ENCODE measurements around the gene RPL7L1. TPM values are rescaled to one million over a fixed set of nuclear protein-coding genes. Genes with fewer than 3 reads are reported as not detected.
"Not testable (repeated sequence)": the region's sequence is repeated elsewhere in the genome, so short reads cannot be mapped to it uniquely, and the experiment has no call there.

The RPL7L1 gene
- total and polyA plus RNA-seq, 2 of the 13 experiments (the other 11 are each of a cell fraction or from before 2014, with no cell fraction given), result 51.6 to 179 TPM

DNA sequence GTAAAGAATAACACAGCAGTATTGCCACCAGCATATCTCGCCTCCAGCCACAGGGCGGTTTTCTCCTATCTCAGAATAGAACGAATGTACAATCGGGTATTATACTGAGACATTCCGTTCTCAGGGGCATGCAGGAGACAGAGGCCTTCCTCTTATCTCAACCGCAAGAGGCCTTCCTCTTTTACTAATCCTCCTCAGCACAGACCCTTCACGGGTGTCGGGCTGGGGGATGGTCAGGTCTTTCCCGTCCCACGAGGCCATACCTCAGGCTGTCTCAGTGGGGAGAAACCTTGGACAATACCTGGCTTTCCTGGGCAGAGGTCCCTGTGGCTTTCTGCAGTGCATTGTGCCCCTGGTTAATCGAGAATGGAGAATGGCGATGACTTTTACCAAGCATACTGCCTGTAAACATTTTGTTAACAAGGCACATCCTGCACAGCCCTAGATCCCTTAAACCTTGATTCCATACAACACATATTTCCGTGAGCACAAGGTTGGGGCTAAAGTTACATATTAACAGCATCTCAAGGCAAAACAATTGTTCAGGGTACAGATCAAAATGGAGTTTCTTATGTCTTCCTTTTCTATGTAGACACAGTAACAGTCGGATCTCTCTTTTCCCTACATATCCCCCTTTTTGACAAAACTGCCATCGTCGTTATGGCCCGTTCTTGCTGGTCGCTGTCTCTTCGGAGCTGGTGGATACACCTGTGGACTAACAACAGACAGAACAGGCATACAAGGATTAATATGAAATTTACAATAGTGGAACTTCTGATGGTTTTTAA lies 14.8 kb downstream of the RPL7L1 start:
- H3K79me2 ChIP-seq (ENCODE audit: insufficient read depth, low read length); in situ Hi-C loops (cut with HindIII; ENCODE audit: extremely low pct_ligation_motif_present, low pct_unique_long_range_greater_than_20kb); BruUV-seq (replicated peaks); H4K20me1 ChIP-seq (ENCODE audit: insufficient read depth, low read length); DNase-seq (ENCODE audit: low spot score); ATAC-seq; H3K27me3 ChIP-seq (ENCODE audit: control insufficient read depth in 1 of 2, insufficient read depth in 2 of 2, low read length in 2 of 2); H3K36me3 ChIP-seq (replicated peaks in 1 of 2; ENCODE audit: control insufficient read depth in 1 of 2, insufficient read depth in 2 of 2, low read length in 2 of 2); CTCF ChIA-PET (ENCODE audit: low intra/inter-chr PET ratio, low total read pairs); H3K9me3 ChIP-seq (ENCODE audit: low read length); TF ChIP-seq SOX6 (IDR thresholded peaks at IDR 0.05): not testable (repeated sequence)
- 10% methylated on average over 17 of the region's 19 CpGs for WGBS (ENCODE audit: low lambda C conversion rate)
- POLR2A ChIA-PET, result interaction anchor here (2.7 to 7.3 kb wide), 2 partner anchors 14 to 15 kb away, joined by 10 to 147 read pairs; partner anchors contain the start of gene RPL7L1
- intact Hi-C loops (cut with micrococcal nuclease; ENCODE audit: unreplicated experiment), result loop anchor here (5.0 kb wide), 1 partner anchor 167 kb away; no protein-coding TSS in a partner anchor
- FAIRE-seq, result peak; percentile 32
- Histone ChIP-seq H2AFZ (ENCODE audit: low read length) (peak overlapping the region; percentile 83), H3K4me2 (ENCODE audit: low read depth, low read length) (peak overlapping the region; percentile 90), H3K9ac (ENCODE audit: insufficient read depth, low read depth, low read length) (peak overlapping the region; percentile 59), H3K27ac (ENCODE audit: extremely low read length, insufficient read depth, low read length) (peak overlapping the region; percentile 10), H3K4me3 (replicated peaks in 1 of 3; ENCODE audit: insufficient read depth in 1 of 3, low read depth in 2 of 3, low read length in 3 of 3) (peak overlapping the region; percentile 41 to 62 (median 52); a peak in 5 of 6 replicates), H3K4me1 (ENCODE audit: insufficient read depth, low read length) (peaks cover 44% of the 10 kb centered on the region)
- TF ChIP-seq PHF8 (CRISPR knock-in tag; IDR thresholded peaks at IDR 0.05) (peak; percentile 43; the same call in 1 of the 2 replicates), TEAD3 (CRISPR knock-in tag; optimal IDR thresholded peaks at IDR 0.05; ENCODE audit: borderline replicate concordance) (peak; percentile 18), ZNF343 (CRISPR knock-in tag; IDR thresholded peaks at IDR 0.05) (0 out of 2 replicates have a peak, but pooled peaks have one; percentile 38), MTA1 (CRISPR knock-in tag; IDR thresholded peaks at IDR 0.05; ENCODE audit: borderline replicate concordance) (0 out of 2 replicates have a peak, but pooled peaks have one; percentile 53), ZNF792 (CRISPR knock-in tag; IDR thresholded peaks at IDR 0.05) (0 out of 2 replicates have a peak, but pooled peaks have one; percentile 38), SOX6 (CRISPR knock-in tag; IDR thresholded peaks at IDR 0.05) (peak; percentile 23; the same call in 1 of the 2 replicates), MEF2D (CRISPR knock-in tag; IDR thresholded peaks at IDR 0.05) (0 out of 2 replicates have a peak, but pooled peaks have one; percentile 56), DMAP1 (CRISPR knock-in tag; IDR thresholded peaks at IDR 0.05) (0 out of 2 replicates have a peak, but pooled peaks have one; percentile 44)
- TF ChIP-seq, protein P1, sequence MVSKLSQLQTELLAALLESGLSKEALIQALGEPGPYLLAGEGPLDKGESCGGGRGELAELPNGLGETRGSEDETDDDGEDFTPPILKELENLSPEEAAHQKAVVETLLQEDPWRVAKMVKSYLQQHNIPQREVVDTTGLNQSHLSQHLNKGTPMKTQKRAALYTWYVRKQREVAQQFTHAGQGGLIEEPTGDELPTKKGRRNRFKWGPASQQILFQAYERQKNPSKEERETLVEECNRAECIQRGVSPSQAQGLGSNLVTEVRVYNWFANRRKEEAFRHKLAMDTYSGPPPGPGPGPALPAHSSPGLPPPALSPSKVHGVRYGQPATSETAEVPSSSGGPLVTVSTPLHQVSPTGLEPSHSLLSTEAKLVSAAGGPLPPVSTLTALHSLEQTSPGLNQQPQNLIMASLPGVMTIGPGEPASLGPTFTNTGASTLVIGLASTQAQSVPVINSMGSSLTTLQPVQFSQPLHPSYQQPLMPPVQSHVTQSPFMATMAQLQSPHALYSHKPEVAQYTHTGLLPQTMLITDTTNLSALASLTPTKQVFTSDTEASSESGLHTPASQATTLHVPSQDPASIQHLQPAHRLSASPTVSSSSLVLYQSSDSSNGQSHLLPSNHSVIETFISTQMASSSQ (IDR thresholded peaks at IDR 0.05; ENCODE audit: low read depth), result not testable (repeated sequence)
- TF ChIP-seq, protein P1 (CRISPR knock-in tag; IDR thresholded peaks at IDR 0.05; ENCODE audit: borderline replicate concordance), result peak; percentile 79
- TF ChIP-seq, protein P2, sequence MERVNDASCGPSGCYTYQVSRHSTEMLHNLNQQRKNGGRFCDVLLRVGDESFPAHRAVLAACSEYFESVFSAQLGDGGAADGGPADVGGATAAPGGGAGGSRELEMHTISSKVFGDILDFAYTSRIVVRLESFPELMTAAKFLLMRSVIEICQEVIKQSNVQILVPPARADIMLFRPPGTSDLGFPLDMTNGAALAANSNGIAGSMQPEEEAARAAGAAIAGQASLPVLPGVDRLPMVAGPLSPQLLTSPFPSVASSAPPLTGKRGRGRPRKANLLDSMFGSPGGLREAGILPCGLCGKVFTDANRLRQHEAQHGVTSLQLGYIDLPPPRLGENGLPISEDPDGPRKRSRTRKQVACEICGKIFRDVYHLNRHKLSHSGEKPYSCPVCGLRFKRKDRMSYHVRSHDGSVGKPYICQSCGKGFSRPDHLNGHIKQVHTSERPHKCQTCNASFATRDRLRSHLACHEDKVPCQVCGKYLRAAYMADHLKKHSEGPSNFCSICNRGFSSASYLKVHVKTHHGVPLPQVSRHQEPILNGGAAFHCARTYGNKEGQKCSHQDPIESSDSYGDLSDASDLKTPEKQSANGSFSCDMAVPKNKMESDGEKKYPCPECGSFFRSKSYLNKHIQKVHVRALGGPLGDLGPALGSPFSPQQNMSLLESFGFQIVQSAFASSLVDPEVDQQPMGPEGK (CRISPR knock-in tag; IDR thresholded peaks at IDR 0.05), result 0 out of 2 replicates have a peak, but pooled peaks have one; percentile 8
- TF ChIP-seq, protein P3, sequence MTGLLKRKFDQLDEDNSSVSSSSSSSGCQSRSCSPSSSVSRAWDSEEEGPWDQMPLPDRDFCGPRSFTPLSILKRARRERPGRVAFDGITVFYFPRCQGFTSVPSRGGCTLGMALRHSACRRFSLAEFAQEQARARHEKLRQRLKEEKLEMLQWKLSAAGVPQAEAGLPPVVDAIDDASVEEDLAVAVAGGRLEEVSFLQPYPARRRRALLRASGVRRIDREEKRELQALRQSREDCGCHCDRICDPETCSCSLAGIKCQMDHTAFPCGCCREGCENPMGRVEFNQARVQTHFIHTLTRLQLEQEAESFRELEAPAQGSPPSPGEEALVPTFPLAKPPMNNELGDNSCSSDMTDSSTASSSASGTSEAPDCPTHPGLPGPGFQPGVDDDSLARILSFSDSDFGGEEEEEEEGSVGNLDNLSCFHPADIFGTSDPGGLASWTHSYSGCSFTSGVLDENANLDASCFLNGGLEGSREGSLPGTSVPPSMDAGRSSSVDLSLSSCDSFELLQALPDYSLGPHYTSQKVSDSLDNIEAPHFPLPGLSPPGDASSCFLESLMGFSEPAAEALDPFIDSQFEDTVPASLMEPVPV (CRISPR knock-in tag; IDR thresholded peaks at IDR 0.05), result 0 out of 2 replicates have a peak, but pooled peaks have one; percentile 11
- TF ChIP-seq, protein P4, sequence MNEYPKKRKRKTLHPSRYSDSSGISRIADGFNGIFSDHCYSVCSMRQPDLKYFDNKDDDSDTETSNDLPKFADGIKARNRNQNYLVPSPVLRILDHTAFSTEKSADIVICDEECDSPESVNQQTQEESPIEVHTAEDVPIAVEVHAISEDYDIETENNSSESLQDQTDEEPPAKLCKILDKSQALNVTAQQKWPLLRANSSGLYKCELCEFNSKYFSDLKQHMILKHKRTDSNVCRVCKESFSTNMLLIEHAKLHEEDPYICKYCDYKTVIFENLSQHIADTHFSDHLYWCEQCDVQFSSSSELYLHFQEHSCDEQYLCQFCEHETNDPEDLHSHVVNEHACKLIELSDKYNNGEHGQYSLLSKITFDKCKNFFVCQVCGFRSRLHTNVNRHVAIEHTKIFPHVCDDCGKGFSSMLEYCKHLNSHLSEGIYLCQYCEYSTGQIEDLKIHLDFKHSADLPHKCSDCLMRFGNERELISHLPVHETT (CRISPR knock-in tag; conservative IDR thresholded peaks at IDR 0.05), result 0 out of 2 replicates have a peak, but pooled peaks have one; percentile 28
